Measurements from ENCODE around the gene GDPD5.

DNA sequence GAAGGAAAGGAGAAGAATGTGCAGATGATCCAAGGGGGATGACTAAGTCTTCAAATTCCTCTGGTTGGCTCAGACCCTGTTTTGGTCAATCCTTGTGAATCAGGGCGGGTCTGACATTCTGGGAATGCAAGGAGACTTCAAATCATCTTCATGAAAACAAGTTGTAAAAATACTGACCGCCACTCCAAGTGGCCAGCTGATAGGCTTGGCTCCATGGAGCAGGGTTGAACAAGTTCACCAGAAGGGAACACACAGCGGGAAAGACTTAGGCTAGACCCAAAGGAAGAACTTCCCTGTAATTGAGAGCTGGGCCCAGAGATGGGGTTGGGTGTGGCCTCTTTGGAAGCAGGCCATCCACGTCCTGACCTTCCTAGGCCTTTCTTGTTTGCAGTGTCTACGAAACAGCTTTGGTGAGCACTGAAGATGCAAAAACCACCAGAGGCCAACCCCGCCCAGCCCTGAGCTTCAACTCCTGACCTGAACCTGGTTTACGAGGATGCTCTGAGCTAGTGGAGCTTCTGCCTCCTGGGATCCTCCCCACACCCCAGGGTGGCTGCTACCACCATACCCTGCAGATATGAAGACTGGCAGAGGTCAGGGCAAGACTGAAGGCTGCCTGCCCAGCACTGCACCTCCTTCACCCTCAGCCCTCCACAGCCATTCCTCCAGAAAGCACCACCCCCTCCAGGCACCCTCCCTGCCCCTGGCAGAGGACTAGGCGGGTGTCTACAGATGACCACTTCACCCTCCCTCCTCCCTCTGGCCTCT lies 26.1 kb downstream of the GDPD5 start:
- TF ChIP-seq, protein P1, sequence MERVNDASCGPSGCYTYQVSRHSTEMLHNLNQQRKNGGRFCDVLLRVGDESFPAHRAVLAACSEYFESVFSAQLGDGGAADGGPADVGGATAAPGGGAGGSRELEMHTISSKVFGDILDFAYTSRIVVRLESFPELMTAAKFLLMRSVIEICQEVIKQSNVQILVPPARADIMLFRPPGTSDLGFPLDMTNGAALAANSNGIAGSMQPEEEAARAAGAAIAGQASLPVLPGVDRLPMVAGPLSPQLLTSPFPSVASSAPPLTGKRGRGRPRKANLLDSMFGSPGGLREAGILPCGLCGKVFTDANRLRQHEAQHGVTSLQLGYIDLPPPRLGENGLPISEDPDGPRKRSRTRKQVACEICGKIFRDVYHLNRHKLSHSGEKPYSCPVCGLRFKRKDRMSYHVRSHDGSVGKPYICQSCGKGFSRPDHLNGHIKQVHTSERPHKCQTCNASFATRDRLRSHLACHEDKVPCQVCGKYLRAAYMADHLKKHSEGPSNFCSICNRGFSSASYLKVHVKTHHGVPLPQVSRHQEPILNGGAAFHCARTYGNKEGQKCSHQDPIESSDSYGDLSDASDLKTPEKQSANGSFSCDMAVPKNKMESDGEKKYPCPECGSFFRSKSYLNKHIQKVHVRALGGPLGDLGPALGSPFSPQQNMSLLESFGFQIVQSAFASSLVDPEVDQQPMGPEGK (CRISPR knock-in tag; IDR thresholded peaks at IDR 0.05; ENCODE audit: borderline replicate concordance): no peak
- TF ChIP-seq ZNF8 (CRISPR knock-in tag; IDR thresholded peaks at IDR 0.05) (no peak), GLIS3 (CRISPR knock-in tag; IDR thresholded peaks at IDR 0.05) (no peak), PPARA (CRISPR knock-in tag; IDR thresholded peaks at IDR 0.05; ENCODE audit: borderline replicate concordance) (no peak), ZNF565 (CRISPR knock-in tag; conservative IDR thresholded peaks at IDR 0.05; ENCODE audit: low read depth) (no peak)
- TF ChIP-seq, protein P2, sequence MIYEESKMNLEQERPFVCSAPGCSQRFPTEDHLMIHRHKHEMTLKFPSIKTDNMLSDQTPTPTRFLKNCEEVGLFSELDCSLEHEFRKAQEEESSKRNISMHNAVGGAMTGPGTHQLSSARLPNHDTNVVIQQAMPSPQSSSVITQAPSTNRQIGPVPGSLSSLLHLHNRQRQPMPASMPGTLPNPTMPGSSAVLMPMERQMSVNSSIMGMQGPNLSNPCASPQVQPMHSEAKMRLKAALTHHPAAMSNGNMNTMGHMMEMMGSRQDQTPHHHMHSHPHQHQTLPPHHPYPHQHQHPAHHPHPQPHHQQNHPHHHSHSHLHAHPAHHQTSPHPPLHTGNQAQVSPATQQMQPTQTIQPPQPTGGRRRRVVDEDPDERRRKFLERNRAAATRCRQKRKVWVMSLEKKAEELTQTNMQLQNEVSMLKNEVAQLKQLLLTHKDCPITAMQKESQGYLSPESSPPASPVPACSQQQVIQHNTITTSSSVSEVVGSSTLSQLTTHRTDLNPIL (CRISPR knock-in tag; IDR thresholded peaks at IDR 0.05; ENCODE audit: low read depth): no peak
- TF ChIP-seq, protein P3, sequence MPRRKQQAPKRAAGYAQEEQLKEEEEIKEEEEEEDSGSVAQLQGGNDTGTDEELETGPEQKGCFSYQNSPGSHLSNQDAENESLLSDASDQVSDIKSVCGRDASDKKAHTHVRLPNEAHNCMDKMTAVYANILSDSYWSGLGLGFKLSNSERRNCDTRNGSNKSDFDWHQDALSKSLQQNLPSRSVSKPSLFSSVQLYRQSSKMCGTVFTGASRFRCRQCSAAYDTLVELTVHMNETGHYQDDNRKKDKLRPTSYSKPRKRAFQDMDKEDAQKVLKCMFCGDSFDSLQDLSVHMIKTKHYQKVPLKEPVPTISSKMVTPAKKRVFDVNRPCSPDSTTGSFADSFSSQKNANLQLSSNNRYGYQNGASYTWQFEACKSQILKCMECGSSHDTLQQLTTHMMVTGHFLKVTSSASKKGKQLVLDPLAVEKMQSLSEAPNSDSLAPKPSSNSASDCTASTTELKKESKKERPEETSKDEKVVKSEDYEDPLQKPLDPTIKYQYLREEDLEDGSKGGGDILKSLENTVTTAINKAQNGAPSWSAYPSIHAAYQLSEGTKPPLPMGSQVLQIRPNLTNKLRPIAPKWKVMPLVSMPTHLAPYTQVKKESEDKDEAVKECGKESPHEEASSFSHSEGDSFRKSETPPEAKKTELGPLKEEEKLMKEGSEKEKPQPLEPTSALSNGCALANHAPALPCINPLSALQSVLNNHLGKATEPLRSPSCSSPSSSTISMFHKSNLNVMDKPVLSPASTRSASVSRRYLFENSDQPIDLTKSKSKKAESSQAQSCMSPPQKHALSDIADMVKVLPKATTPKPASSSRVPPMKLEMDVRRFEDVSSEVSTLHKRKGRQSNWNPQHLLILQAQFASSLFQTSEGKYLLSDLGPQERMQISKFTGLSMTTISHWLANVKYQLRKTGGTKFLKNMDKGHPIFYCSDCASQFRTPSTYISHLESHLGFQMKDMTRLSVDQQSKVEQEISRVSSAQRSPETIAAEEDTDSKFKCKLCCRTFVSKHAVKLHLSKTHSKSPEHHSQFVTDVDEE (CRISPR knock-in tag; IDR thresholded peaks at IDR 0.05): no peak
- TF ChIP-seq, protein P4, sequence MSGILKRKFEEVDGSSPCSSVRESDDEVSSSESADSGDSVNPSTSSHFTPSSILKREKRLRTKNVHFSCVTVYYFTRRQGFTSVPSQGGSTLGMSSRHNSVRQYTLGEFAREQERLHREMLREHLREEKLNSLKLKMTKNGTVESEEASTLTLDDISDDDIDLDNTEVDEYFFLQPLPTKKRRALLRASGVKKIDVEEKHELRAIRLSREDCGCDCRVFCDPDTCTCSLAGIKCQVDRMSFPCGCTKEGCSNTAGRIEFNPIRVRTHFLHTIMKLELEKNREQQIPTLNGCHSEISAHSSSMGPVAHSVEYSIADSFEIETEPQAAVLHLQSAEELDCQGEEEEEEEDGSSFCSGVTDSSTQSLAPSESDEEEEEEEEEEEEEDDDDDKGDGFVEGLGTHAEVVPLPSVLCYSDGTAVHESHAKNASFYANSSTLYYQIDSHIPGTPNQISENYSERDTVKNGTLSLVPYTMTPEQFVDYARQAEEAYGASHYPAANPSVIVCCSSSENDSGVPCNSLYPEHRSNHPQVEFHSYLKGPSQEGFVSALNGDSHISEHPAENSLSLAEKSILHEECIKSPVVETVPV (CRISPR knock-in tag; IDR thresholded peaks at IDR 0.05): no peak
